Liver (tissue), 9 donors: ENCODE data around the gene ZIC1. TPM values are rescaled to one million over a fixed set of nuclear protein-coding genes. Genes with fewer than 3 reads are reported as not detected.

Experiments used
- DNase-seq: peaks from one replicate; pipeline ENCODE4 v3.0.0-alpha.2; 2017; ENCODE audit warnings: low spot score
- H3K27ac ChIP-seq, 2 donors: one replicate each; pipeline ENCODE4 v1.7.0; 2013; ENCODE audit warnings: inconsistent platforms in 2 of 2, low read length in 2 of 2, control low read depth in 1 of 2, low read depth in 1 of 2, mild to moderate bottlenecking in 1 of 2
- H3K27me3 ChIP-seq, 4 donors: one replicate each; pipeline versions ENCODE4 v1.6.1 to v1.7.0; 2013; ENCODE audit warnings: low read length in 3 of 4, inconsistent platforms in 1 of 4, mild to moderate bottlenecking in 1 of 4, moderate library complexity in 1 of 4; ENCODE audit not compliant: control insufficient read depth in 4 of 4, insufficient read depth in 4 of 4
- H3K36me3 ChIP-seq, 4 donors: one replicate each; pipeline versions ENCODE4 v1.6.1 to v1.7.0; 2013; ENCODE audit warnings: low read length in 3 of 4, mild to moderate bottlenecking in 3 of 4, low read depth in 1 of 4, moderate library complexity in 1 of 4; ENCODE audit not compliant: control insufficient read depth in 4 of 4, insufficient read depth in 3 of 4
- H3K4me1 ChIP-seq, 4 donors: one replicate each; pipeline versions ENCODE4 v1.6.1 to v1.7.0; 2013; ENCODE audit warnings: low read length in 3 of 4, mild to moderate bottlenecking in 3 of 4, moderate library complexity in 1 of 4; ENCODE audit not compliant: control insufficient read depth in 4 of 4, insufficient read depth in 4 of 4
- H3K4me3 ChIP-seq, 3 donors: one replicate each; pipeline versions ENCODE4 v1.6.1 to v1.7.0; 2013; ENCODE audit warnings: low read length in 3 of 3, control low read depth in 1 of 3, low read depth in 1 of 3, mild to moderate bottlenecking in 1 of 3
- H3K9ac ChIP-seq, 2 donors: one replicate each; pipeline ENCODE4 v1.7.0; 2013; ENCODE audit warnings: low read length in 2 of 2, mild to moderate bottlenecking in 2 of 2, moderate library complexity in 2 of 2, control low read depth in 1 of 2, low read depth in 1 of 2
- H3K9me3 ChIP-seq, 4 donors: one replicate each; pipeline versions ENCODE4 v1.6.1 to v1.7.0; 2013; ENCODE audit warnings: low read length in 3 of 4; ENCODE audit not compliant: control insufficient read depth in 4 of 4
- ATF3 ChIP-seq: IDR thresholded peaks from 2 replicates; pipeline ENCODE4 v1.6.1; 2016; ENCODE audit warnings: antibody characterized with exemption
- EGR1 ChIP-seq, 2 donors: IDR thresholded peaks; 2 replicates each; pipeline ENCODE4 v1.6.1; 2016 to 2018; ENCODE audit warnings: antibody characterized with exemption in 2 of 2, low read depth in 2 of 2
- FOXA1 ChIP-seq: IDR thresholded peaks from 2 replicates; pipeline ENCODE4 v1.6.1; 2016; ENCODE audit warnings: antibody characterized with exemption
- FOXA2 ChIP-seq: IDR thresholded peaks from 2 replicates; pipeline ENCODE4 v1.6.1; 2016; ENCODE audit warnings: antibody characterized with exemption
- HNF4A ChIP-seq, 2 donors: conservative IDR thresholded peaks; 2 replicates each; pipeline ENCODE4 v1.6.1; 2016; ENCODE audit warnings: antibody characterized with exemption in 2 of 2, mild to moderate bottlenecking in 2 of 2
- HNF4G ChIP-seq: IDR thresholded peaks from 2 replicates; pipeline ENCODE4 v1.6.1; 2016; ENCODE audit warnings: antibody characterized with exemption
- JUND ChIP-seq, 2 donors: IDR thresholded peaks; 2 replicates each; pipeline ENCODE4 v1.6.1; 2016; ENCODE audit warnings: antibody characterized with exemption in 2 of 2
- NR2F2 ChIP-seq: IDR thresholded peaks from 2 replicates; pipeline ENCODE4 v1.6.1; 2016; ENCODE audit warnings: antibody characterized with exemption
- RXRA ChIP-seq, 2 donors: IDR thresholded peaks; 2 replicates each; pipeline ENCODE4 v1.6.1; 2017 to 2018; ENCODE audit warnings: antibody characterized with exemption in 2 of 2, mild to moderate bottlenecking in 1 of 2
- SP1 ChIP-seq: IDR thresholded peaks from 2 replicates; pipeline ENCODE4 v1.6.1; 2018; ENCODE audit warnings: antibody characterized with exemption, mild to moderate bottlenecking
- TAF1 ChIP-seq: conservative IDR thresholded peaks from 2 replicates; pipeline ENCODE4 v1.6.1; 2016; ENCODE audit warnings: antibody characterized with exemption, mild to moderate bottlenecking
- YY1 ChIP-seq: IDR thresholded peaks from 2 replicates; pipeline ENCODE4 v1.6.1; 2016; ENCODE audit warnings: antibody characterized with exemption, mild to moderate bottlenecking
- ZBTB33 ChIP-seq: IDR thresholded peaks from 2 replicates; pipeline ENCODE4 v1.6.1; 2016; ENCODE audit warnings: antibody characterized with exemption
- WGBS: extraction: QIAGEN DNeasy Blood & Tissue Kit; methylation state at CpG from one replicate; pipeline ENCODE4 v1.1.7; 2013; 5-methylcytosine and 5-hydroxymethylcytosine counted together
- polyA plus RNA-seq, 2 donors: library from polyadenylated mRNA; stranded (reverse) in 1 of 2; unstranded in 1 of 2; fragments of 200-250 nt in 1 of 2; fragments of >200 nt in 1 of 2; fragmentation: Nextera tagmentation in 1 of 2; extraction: Ambion mirVana in 1 of 2; gene quantifications; one replicate each; pipeline versions ENCODE4 v1.2.1 to v1.2.3, GENCODE V29; 2013 to 2015
- total RNA-seq, 2 donors: library from RNA; depleted of rRNA; stranded (reverse); fragments of >200 nt; gene quantifications; one replicate each; pipeline ENCODE4 v1.2.3, GENCODE V29; 2014
- TF ChIP-seq, protein P1 (sequence below): IDR thresholded peaks from 2 replicates; pipeline ENCODE4 v1.6.1; 2016; ENCODE audit warnings: antibody characterized with exemption
- TF ChIP-seq, protein P2 (sequence below): fragments of 150-350 bp; IDR thresholded peaks from 2 replicates; pipeline ENCODE4 v1.5.1; 2017; ENCODE audit warnings: improper control_type of control experiment, low read depth, low read length; ENCODE audit not compliant: missing input control
- TF ChIP-seq, protein P3 (sequence below): IDR thresholded peaks from 2 replicates; pipeline ENCODE4 v1.6.1; 2016; ENCODE audit warnings: antibody characterized with exemption, mild to moderate bottlenecking
- donor health status: healthy.
- donor health status: healthy.
- donor health status: healthy.
- donor health status: healthy.
- donor health status: healthy.

The ZIC1 gene
- total and polyA plus RNA-seq, 4 donors, result 4.4 TPM; not detected in 3

- Histone ChIP-seq H3K36me3 (no peaks in the 10 kb centered on the region), H3K4me3 (no peak overlapping the region), H3K9me3 (no peaks in the 10 kb centered on the region), H3K27ac (no peak overlapping the region), H3K4me1 (no peaks in the 10 kb centered on the region), H3K9ac (no peak overlapping the region), H3K27me3 (peaks cover 0 to 16% (median under 1%) of the 10 kb centered on the region in 4 donors)
- TF ChIP-seq, protein P1, sequence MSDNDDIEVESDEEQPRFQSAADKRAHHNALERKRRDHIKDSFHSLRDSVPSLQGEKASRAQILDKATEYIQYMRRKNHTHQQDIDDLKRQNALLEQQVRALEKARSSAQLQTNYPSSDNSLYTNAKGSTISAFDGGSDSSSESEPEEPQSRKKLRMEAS, result no peak
- TF ChIP-seq JUND (IDR thresholded peaks at IDR 0.05) (no peak), EGR1 (IDR thresholded peaks at IDR 0.05; ENCODE audit: low read depth in 2 of 2) (no peak)
- no peak for DNase-seq
- 64% methylated on average over 1 of the region's 1 CpG for WGBS
These were observed 19.2 kb downstream of the ZIC1 start for GRCh38 chr3:147428326-147428725.

DNA sequence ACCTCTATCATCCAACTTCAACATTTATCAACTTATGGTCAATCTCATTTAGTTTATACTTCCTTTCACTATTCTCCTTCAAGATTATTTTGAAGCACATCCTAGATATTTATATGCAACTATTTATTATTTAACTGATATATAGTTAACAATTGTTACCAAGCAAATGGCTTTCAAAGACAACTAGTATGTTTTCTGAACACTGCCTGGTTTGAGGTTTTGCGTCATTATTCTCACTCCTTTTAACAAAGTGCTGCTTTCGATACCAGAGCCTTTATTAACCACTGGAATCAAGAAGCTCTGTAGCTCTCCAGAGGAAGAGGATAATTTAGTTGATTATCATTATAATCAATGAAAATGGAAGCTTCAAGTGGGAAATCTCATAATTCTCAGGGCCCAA, 19.6 kb downstream of the ZIC1 start:
- Histone ChIP-seq H3K4me1 (no peaks in the 10 kb centered on the region), H3K4me3 (no peak overlapping the region), H3K9ac (no peak overlapping the region), H3K36me3 (no peaks in the 10 kb centered on the region), H3K27me3 (peaks cover 0 to 16% (median 0%) of the 10 kb centered on the region in 4 donors), H3K9me3 (no peaks in the 10 kb centered on the region), H3K27ac (no peak overlapping the region)
- DNase-seq, result no peak
- no peak for TF ChIP-seq EGR1 (IDR thresholded peaks at IDR 0.05; ENCODE audit: low read depth in 2 of 2)
- no peak for TF ChIP-seq TAF1
- no peak for TF ChIP-seq RXRA (IDR thresholded peaks at IDR 0.05)
- TF ChIP-seq FOXA1, result no peak
- WGBS, result 82% methylated on average over 2 of the region's 2 CpGs

GRCh38 chr3:147431751-147432150, 22.6 kb downstream of the ZIC1 start:
- Histone ChIP-seq H3K4me1 (no peaks in the 10 kb centered on the region), H3K9me3 (no peaks in the 10 kb centered on the region), H3K9ac (no peak overlapping the region), H3K27me3 (peaks cover 0 to 9% (median 0%) of the 10 kb centered on the region in 4 donors), H3K27ac (no peak overlapping the region), H3K4me3 (no peak overlapping the region), H3K36me3 (no peaks in the 10 kb centered on the region)
- TF ChIP-seq HNF4A (conservative IDR thresholded peaks at IDR 0.05), result no peak
- TF ChIP-seq HNF4G, result no peak
- TF ChIP-seq JUND (IDR thresholded peaks at IDR 0.05), result no peak
- TF ChIP-seq SP1, result no peak
- WGBS, result 66% methylated on average over 3 of the region's 3 CpGs
- DNase-seq, result no peak

DNA sequence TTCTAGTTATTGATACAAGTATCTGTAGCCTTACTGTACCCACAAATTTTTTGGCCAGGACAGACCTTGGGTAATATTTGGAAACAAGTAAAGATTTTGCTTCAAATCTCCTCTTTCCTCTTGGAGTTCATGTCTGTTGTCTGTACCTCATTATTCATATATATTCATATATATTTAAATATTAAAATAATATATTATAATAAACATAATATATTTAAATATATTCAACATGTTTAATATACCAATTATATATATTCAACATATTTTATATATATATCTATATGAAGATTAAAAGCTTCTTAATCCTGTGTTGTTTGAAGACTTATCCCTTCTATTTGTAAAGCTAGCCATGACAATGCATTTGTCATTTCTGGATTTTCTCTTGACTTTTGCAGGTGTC, 38.1 kb downstream of the ZIC1 start:
- TF ChIP-seq FOXA1, result no peak
- TF ChIP-seq, protein P2, sequence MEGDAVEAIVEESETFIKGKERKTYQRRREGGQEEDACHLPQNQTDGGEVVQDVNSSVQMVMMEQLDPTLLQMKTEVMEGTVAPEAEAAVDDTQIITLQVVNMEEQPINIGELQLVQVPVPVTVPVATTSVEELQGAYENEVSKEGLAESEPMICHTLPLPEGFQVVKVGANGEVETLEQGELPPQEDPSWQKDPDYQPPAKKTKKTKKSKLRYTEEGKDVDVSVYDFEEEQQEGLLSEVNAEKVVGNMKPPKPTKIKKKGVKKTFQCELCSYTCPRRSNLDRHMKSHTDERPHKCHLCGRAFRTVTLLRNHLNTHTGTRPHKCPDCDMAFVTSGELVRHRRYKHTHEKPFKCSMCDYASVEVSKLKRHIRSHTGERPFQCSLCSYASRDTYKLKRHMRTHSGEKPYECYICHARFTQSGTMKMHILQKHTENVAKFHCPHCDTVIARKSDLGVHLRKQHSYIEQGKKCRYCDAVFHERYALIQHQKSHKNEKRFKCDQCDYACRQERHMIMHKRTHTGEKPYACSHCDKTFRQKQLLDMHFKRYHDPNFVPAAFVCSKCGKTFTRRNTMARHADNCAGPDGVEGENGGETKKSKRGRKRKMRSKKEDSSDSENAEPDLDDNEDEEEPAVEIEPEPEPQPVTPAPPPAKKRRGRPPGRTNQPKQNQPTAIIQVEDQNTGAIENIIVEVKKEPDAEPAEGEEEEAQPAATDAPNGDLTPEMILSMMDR, result no peak
- TF ChIP-seq EGR1 (IDR thresholded peaks at IDR 0.05; ENCODE audit: low read depth in 2 of 2), result no peak
- no peak for TF ChIP-seq JUND (IDR thresholded peaks at IDR 0.05)
- TF ChIP-seq ATF3, result no peak
- TF ChIP-seq SP1, result no peak
- no peak for TF ChIP-seq NR2F2
- TF ChIP-seq TAF1, result no peak
- no peak for TF ChIP-seq HNF4A (conservative IDR thresholded peaks at IDR 0.05)
- TF ChIP-seq, protein P3, sequence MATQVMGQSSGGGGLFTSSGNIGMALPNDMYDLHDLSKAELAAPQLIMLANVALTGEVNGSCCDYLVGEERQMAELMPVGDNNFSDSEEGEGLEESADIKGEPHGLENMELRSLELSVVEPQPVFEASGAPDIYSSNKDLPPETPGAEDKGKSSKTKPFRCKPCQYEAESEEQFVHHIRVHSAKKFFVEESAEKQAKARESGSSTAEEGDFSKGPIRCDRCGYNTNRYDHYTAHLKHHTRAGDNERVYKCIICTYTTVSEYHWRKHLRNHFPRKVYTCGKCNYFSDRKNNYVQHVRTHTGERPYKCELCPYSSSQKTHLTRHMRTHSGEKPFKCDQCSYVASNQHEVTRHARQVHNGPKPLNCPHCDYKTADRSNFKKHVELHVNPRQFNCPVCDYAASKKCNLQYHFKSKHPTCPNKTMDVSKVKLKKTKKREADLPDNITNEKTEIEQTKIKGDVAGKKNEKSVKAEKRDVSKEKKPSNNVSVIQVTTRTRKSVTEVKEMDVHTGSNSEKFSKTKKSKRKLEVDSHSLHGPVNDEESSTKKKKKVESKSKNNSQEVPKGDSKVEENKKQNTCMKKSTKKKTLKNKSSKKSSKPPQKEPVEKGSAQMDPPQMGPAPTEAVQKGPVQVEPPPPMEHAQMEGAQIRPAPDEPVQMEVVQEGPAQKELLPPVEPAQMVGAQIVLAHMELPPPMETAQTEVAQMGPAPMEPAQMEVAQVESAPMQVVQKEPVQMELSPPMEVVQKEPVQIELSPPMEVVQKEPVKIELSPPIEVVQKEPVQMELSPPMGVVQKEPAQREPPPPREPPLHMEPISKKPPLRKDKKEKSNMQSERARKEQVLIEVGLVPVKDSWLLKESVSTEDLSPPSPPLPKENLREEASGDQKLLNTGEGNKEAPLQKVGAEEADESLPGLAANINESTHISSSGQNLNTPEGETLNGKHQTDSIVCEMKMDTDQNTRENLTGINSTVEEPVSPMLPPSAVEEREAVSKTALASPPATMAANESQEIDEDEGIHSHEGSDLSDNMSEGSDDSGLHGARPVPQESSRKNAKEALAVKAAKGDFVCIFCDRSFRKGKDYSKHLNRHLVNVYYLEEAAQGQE, result no peak
- no peak for TF ChIP-seq ZBTB33
- TF ChIP-seq, protein P1, result no peak
- TF ChIP-seq RXRA (IDR thresholded peaks at IDR 0.05), result no peak
- TF ChIP-seq FOXA2, result no peak
- no peak for TF ChIP-seq YY1
- no peak overlapping the region for H3K4me3 ChIP-seq
- no peak for DNase-seq
- no peaks in the 10 kb centered on the region for H3K4me1 ChIP-seq
- H3K9me3 ChIP-seq, result peaks cover 0 to 2% (median 0%) of the 10 kb centered on the region in 4 donors
- no peaks in the 10 kb centered on the region for H3K27me3 ChIP-seq
- no peaks in the 10 kb centered on the region for H3K36me3 ChIP-seq
- no peak overlapping the region for H3K9ac ChIP-seq
- H3K27ac ChIP-seq, result no peak overlapping the region
